GM23338 (cell line): ENCODE results near the gene NRIP3. TPM values are rescaled to one million over a fixed set of nuclear protein-coding genes. Genes with fewer than 3 reads are reported as not detected.

Experiments used
- ATAC-seq: fragments of 200-7000 bp; cut with Tn5 transposase; 3 replicates; pipeline ENCODE4 v1.9.1; 2020
- DNase-seq: peaks from one replicate; pipeline ENCODE4 v3.0.0-alpha.2; 2015; ENCODE audit warnings: low spot score
- H2AFZ ChIP-seq: fragments of 200-600 bp; sonication (generic); 2 replicates; pipeline ENCODE4 v1.8.0; 2016; ENCODE audit warnings: antibody characterized with exemption, mild to moderate bottlenecking, moderate library complexity
- H3F3A ChIP-seq: fragments of 200-600 bp; sonication (generic); replicated peaks from 2 replicates; pipeline ENCODE4 v1.8.0; 2017; ENCODE audit warnings: antibody characterized with exemption, mixed run types, low read depth
- H3K27ac ChIP-seq: fragments of 200-600 bp; sonication (generic); 2 replicates; pipeline ENCODE4 v1.6.1; 2016; ENCODE audit warnings: low read depth
- H3K27me3 ChIP-seq: fragments of 200-600 bp; sonication (generic); 2 replicates; pipeline ENCODE4 v1.8.0; 2016; ENCODE audit warnings: mild to moderate bottlenecking, mixed run types, moderate library complexity; ENCODE audit not compliant: insufficient read depth
- H3K36me3 ChIP-seq: fragments of 200-600 bp; sonication (generic); 2 replicates; pipeline ENCODE4 v1.8.0; 2016; ENCODE audit warnings: mild to moderate bottlenecking; ENCODE audit not compliant: insufficient read depth
- H3K4me1 ChIP-seq: fragments of 200-600 bp; sonication (generic); 2 replicates; pipeline ENCODE4 v1.8.0; 2016; ENCODE audit warnings: mild to moderate bottlenecking, moderate library complexity; ENCODE audit not compliant: insufficient read depth
- H3K4me2 ChIP-seq: fragments of 200-600 bp; sonication (generic); 2 replicates; pipeline ENCODE4 v1.7.1; 2017; ENCODE audit warnings: mixed run types
- H3K4me3 ChIP-seq: fragments of 200-600 bp; sonication (generic); 2 replicates; pipeline ENCODE4 v1.6.1; 2016; ENCODE audit warnings: mixed run types
- H3K79me2 ChIP-seq: fragments of 200-600 bp; sonication (generic); replicated peaks from 2 replicates; pipeline ENCODE4 v1.8.0; 2017; ENCODE audit warnings: mild to moderate bottlenecking; ENCODE audit not compliant: insufficient read depth
- H3K9me2 ChIP-seq: fragments of 200-600 bp; sonication (generic); 2 replicates; pipeline ENCODE4 v1.8.0; 2017; ENCODE audit not compliant: insufficient read depth
- H4K20me1 ChIP-seq: fragments of 200-600 bp; sonication (generic); replicated peaks from 2 replicates; pipeline ENCODE4 v1.8.0; 2017; ENCODE audit warnings: mild to moderate bottlenecking; ENCODE audit not compliant: insufficient read depth
- H3K27ac Mint-ChIP-seq: 2 replicates; pipeline ENCODE4 v1.8.0; 2020; ENCODE audit warnings: inconsistent platforms, mild to moderate bottlenecking, moderate library complexity, mixed read lengths
- H3K27me3 Mint-ChIP-seq: 3 replicates; pipeline ENCODE4 v1.8.0; 2022; ENCODE audit warnings: low read depth, mild to moderate bottlenecking, moderate library complexity, mixed read lengths, inconsistent platforms; ENCODE audit not compliant: insufficient read depth, poor library complexity
- H3K36me3 Mint-ChIP-seq: 3 replicates; pipeline ENCODE4 v1.8.0; 2021; ENCODE audit warnings: low read depth, mild to moderate bottlenecking, inconsistent platforms, moderate library complexity, mixed read lengths
- H3K4me1 Mint-ChIP-seq: 3 replicates; pipeline ENCODE4 v1.8.0; 2020; ENCODE audit warnings: mild to moderate bottlenecking, inconsistent platforms, mixed read lengths
- H3K4me3 Mint-ChIP-seq: 3 replicates; pipeline ENCODE4 v1.8.0; 2021; ENCODE audit warnings: moderate library complexity, mild to moderate bottlenecking, inconsistent platforms, mixed read lengths
- H3K9me3 Mint-ChIP-seq: 3 replicates; pipeline ENCODE4 v1.8.0; 2020; ENCODE audit warnings: moderate library complexity, mild to moderate bottlenecking, inconsistent platforms, mixed read lengths
- CREB1 ChIP-seq: fragments of 250-450 bp; sonication (Bioruptor Pico); IDR thresholded peaks from 2 replicates; pipeline ENCODE4 v1.5.0; 2020; ENCODE audit warnings: low read depth, mild to moderate bottlenecking, moderate library complexity
- CTCF ChIP-seq, 2 experiments: fragments of 200-600 bp in 1 of 2; sonication (generic) in 1 of 2; conservative IDR thresholded peaks; 2 replicates each; pipeline versions ENCODE4 v1.5.1 to v1.6.1; 2016 to 2017; ENCODE audit warnings: antibody characterized with exemption in 2 of 2, low read depth in 2 of 2, mild to moderate bottlenecking in 2 of 2, moderate library complexity in 1 of 2
- EZH2 ChIP-seq: fragments of 200-600 bp; sonication (generic); IDR thresholded peaks from one replicate; pipeline ENCODE4 v1.8.0; 2017; ENCODE audit warnings: antibody characterized with exemption, mild to moderate bottlenecking, low read depth; ENCODE audit not compliant: unreplicated experiment
- NANOG ChIP-seq: IDR thresholded peaks from 2 replicates; pipeline ENCODE4 v1.6.1; 2016; ENCODE audit warnings: antibody characterized with exemption, borderline replicate concordance
- REST ChIP-seq: IDR thresholded peaks from one replicate; pipeline ENCODE4 v1.6.1; 2018; ENCODE audit warnings: antibody characterized with exemption; ENCODE audit not compliant: unreplicated experiment
- STAT1 ChIP-seq: IDR thresholded peaks from one replicate; pipeline ENCODE4 v1.6.1; 2016; ENCODE audit warnings: antibody characterized with exemption; ENCODE audit not compliant: unreplicated experiment
- ZNF331 ChIP-seq: fragments of 250-450 bp; sonication (Bioruptor Pico); IDR thresholded peaks from 2 replicates; pipeline ENCODE4 v1.5.0; 2020; ENCODE audit warnings: low read depth, mild to moderate bottlenecking, moderate library complexity
- ZNF462 ChIP-seq: fragments of 250-450 bp; sonication (Bioruptor Pico); IDR thresholded peaks from 2 replicates; pipeline ENCODE4 v1.5.0; 2020; ENCODE audit warnings: mild to moderate bottlenecking, moderate library complexity
- polyA plus RNA-seq: library from polyadenylated mRNA; unstranded; fragments of >200 nt; fragmentation: Nextera tagmentation; extraction: Ambion mirVana; gene quantifications from 2 replicates; pipeline ENCODE4 v1.2.1, GENCODE V29; 2016
- total RNA-seq: library from RNA; depleted of rRNA; stranded (reverse); fragments of >200 nt; shearing (Covaris generic); gene quantifications from 2 replicates; pipeline ENCODE4 v1.2.3, GENCODE V29; 2014

NRIP3 gene
- total and polyA plus RNA-seq, 2 experiments from 2014 or later, result 3.0 to 7.9 TPM

- Histone ChIP-seq H3K4me2 (no peak overlapping the region), H3K27me3 (no peaks in the 10 kb centered on the region), H3F3A (no peaks in the 10 kb centered on the region), H3K36me3 (no peaks in the 10 kb centered on the region), H3K79me2 (no peaks in the 10 kb centered on the region), H3K9me2 (0 out of 2 replicates have a peak, but pooled peaks cover 3% of the 10 kb centered on the region), H3K4me1 (no peaks in the 10 kb centered on the region), H2AFZ (no peak overlapping the region), H4K20me1 (no peaks in the 10 kb centered on the region), H3K4me3 (no peak overlapping the region), H3K27ac (no peak overlapping the region)
- Mint-ChIP-seq H3K36me3 (no peaks in the 10 kb centered on the region; the same call in 2 of the 3 replicates), H3K4me3 (no peak overlapping the region), H3K4me1 (peaks cover 5% of the 10 kb centered on the region; the same call in 1 of the 3 replicates), H3K27me3 (peaks cover 3% of the 10 kb centered on the region), H3K9me3 (peaks cover 5% of the 10 kb centered on the region; the same call in 1 of the 3 replicates), H3K27ac (no peak overlapping the region)
- DNase-seq (peak; percentile 92), ATAC-seq (peak; percentile 97)
- TF ChIP-seq CTCF (conservative IDR thresholded peaks at IDR 0.05; ENCODE audit: low read depth in 2 of 2), result peak; percentile 80 to 90
- no peak for TF ChIP-seq STAT1
- no peak for TF ChIP-seq NANOG
Measured at GRCh38 chr11:9015677-9016076, 11.9 kb upstream of the NRIP3 start.

GRCh38 chr11:9014826-9015225, 11.0 kb upstream of the NRIP3 start:
- no peak overlapping the region for H3K27ac ChIP-seq
- no peaks in the 10 kb centered on the region for H3K4me1 ChIP-seq
- Mint-ChIP-seq H3K9me3 (peaks cover 8% of the 10 kb centered on the region; the same call in 1 of the 3 replicates), H3K36me3 (no peaks in the 10 kb centered on the region; the same call in 2 of the 3 replicates), H3K4me3 (no peak overlapping the region), H3K4me1 (peaks cover 5% of the 10 kb centered on the region; the same call in 1 of the 3 replicates), H3K27me3 (peaks cover 3% of the 10 kb centered on the region), H3K27ac (no peak overlapping the region)
- DNase-seq (no peak), ATAC-seq (no peak)
- no peak overlapping the region for H3K4me2 ChIP-seq
- 0 out of 2 replicates have a peak, but pooled peaks cover 3% of the 10 kb centered on the region for H3K9me2 ChIP-seq
- no peaks in the 10 kb centered on the region for H3K36me3 ChIP-seq
- H4K20me1 ChIP-seq, result no peaks in the 10 kb centered on the region
- no peak overlapping the region for H2AFZ ChIP-seq
- no peak for TF ChIP-seq EZH2
- no peak for TF ChIP-seq ZNF462
- no peak for TF ChIP-seq ZNF331 (CRISPR knock-in tag)
- no peak for TF ChIP-seq REST
- no peak for TF ChIP-seq CREB1 (CRISPR knock-in tag)
- no peak for TF ChIP-seq STAT1
- H3F3A ChIP-seq, result no peaks in the 10 kb centered on the region
- no peaks in the 10 kb centered on the region for H3K27me3 ChIP-seq
- no peak overlapping the region for H3K4me3 ChIP-seq
- H3K79me2 ChIP-seq, result no peaks in the 10 kb centered on the region
